K562 (cell line): ENCODE data around the gene DEPDC4. TPM values are rescaled to one million over a fixed set of nuclear protein-coding genes. Genes with fewer than 3 reads are reported as not detected.
A peak's percentile ranks its signal among the peaks of the same experiment; 100 is the strongest.

ENCODE experiments used
- BHLHE40 ChIP-seq: IDR thresholded peaks from 2 replicates; pipeline ENCODE4 v1.6.1; 2011; ENCODE audit warnings: low read length, improper control_type of control experiment
- DIDO1 ChIP-seq: fragments of 450-650 bp; IDR thresholded peaks from 2 replicates; pipeline ENCODE4 v1.6.1; 2016; ENCODE audit warnings: low read depth, missing biosample characterization, missing genetic modification characterization
- GTF2E2 ChIP-seq: fragments of 200-800 bp; sonication (Bioruptor generic); IDR thresholded peaks from 2 replicates; pipeline ENCODE4 v1.6.1; 2016; ENCODE audit warnings: missing genetic modification characterization, missing compliant biosample characterization
- RBBP5 ChIP-seq: fragments of 200-600 bp; sonication (generic); IDR thresholded peaks from 2 replicates; pipeline ENCODE4 v1.6.1; 2012; ENCODE audit warnings: borderline replicate concordance, mild to moderate bottlenecking, low read length, control low read depth, inconsistent platforms; ENCODE audit not compliant: insufficient read depth, poor library complexity, severe bottlenecking
- TAF7 ChIP-seq: fragments of 450-650 bp; IDR thresholded peaks from 2 replicates; pipeline ENCODE4 v1.6.1; 2016; ENCODE audit warnings: missing genetic modification characterization, missing compliant biosample characterization
- polyA plus RNA-seq, 8 experiments: library from polyadenylated mRNA; depleted of rRNA in 4 of 8; stranded (reverse) in 5 of 8; unstranded in 3 of 8; fragments of >200 nt; fragmentation: Nextera tagmentation in 2 of 8; fragmentation: Illumina TruSeq in 1 of 8; extraction: Ambion mirVana in 2 of 8; extraction: Trizol in 1 of 8; gene quantifications; 2 replicates each; pipeline versions ENCODE4 v1.2.1 to v1.2.3, GENCODE V29; 2011 to 2014; ENCODE audit warnings: inconsistent platforms in 1 of 8, missing spikeins in 1 of 8
- total RNA-seq, 7 experiments: library from RNA; depleted of rRNA in 6 of 7; stranded (reverse); fragments of >200 nt in 6 of 7; fragmentation: Illumina TruSeq in 2 of 7; extraction: Trizol in 2 of 7; gene quantifications; 2 replicates each; pipeline versions ENCODE4 v1.2.1 to v1.2.3, GENCODE V29; 2011 to 2021; ENCODE audit warnings: low replicate concordance in 1 of 7
- TF ChIP-seq, protein P1 (sequence below), 2 experiments: fragments of 150-350 bp in 1 of 2; IDR thresholded peaks; 2 replicates each; pipeline ENCODE4 v1.6.1; 2012 to 2016; ENCODE audit warnings: low read depth in 2 of 2, low read length in 2 of 2, mild to moderate bottlenecking in 1 of 2, moderate library complexity in 1 of 2
- TF ChIP-seq, protein P2 (sequence below): sonication (generic); formaldehyde crosslinking; IDR thresholded peaks from 2 replicates; pipeline ENCODE4 v1.8.0; 2022; ENCODE audit warnings: mild to moderate bottlenecking, missing genetic modification reagents
- TF ChIP-seq, protein P3 (sequence below), 3 experiments: fragments of 200-800 bp in 1 of 3; fragments of 250-450 bp in 1 of 3; fragments of 450-650 bp in 1 of 3; sonication (Bioruptor Pico) in 1 of 3; sonication (Bioruptor generic) in 1 of 3; formaldehyde crosslinking in 1 of 3; IDR thresholded peaks; 2 replicates each; pipeline versions ENCODE4 v1.6.1 to v1.8.0; 2016 to 2022; ENCODE audit warnings: mild to moderate bottlenecking in 2 of 3, missing genetic modification characterization in 2 of 3, missing compliant biosample characterization in 1 of 3, moderate library complexity in 1 of 3
- TF ChIP-seq, protein P4 (sequence below): fragments of 450-650 bp; IDR thresholded peaks from 2 replicates; pipeline ENCODE4 v1.6.1; 2016; ENCODE audit warnings: borderline replicate concordance

DEPDC4 gene
- total and polyA plus RNA-seq, 9 of the 15 experiments (the other 6 are each of a cell fraction or from before 2014, with no cell fraction given): 3.6 to 13.2 (median 7.4) TPM

DNA sequence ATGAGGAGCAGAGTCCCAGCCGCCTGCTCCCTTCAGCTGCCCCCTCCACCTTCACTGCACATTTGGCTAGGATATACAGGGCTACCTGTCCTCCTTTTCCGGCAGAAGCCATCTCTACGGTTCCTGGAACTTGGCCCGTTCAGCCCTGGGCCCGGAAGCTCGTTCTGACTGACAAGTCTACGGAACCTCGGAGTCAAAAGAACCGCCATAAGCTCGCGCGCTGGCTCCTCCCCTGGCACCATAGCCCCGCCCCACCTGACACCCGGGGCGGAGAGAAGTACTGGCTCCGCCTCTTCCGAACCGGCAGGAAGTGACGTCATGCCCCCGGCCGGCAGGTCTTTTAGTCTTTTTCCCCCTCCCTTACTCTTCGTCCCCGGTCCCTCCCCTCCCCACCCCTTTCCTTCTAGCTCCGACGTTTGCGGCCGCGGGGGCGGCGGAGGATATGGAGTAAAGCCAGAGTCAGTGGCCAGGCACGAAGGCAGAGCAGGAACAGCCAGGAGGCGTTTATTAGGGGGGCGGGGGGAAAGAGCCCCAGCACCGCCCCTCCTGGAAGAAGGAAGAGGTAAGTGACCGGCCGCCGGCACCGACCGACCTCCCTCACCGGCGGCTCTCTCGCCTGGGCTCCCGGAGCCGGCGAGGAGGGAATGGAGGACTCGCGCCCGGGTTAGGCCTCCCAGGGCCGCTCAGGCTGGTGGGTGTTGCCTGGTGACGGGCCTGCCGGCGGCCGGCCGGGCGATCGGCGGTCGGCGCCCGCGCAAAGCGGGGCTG, at the start of gene DEPDC4, which contains the start of gene SCYL2 (continued):
- TF ChIP-seq, protein P1, sequence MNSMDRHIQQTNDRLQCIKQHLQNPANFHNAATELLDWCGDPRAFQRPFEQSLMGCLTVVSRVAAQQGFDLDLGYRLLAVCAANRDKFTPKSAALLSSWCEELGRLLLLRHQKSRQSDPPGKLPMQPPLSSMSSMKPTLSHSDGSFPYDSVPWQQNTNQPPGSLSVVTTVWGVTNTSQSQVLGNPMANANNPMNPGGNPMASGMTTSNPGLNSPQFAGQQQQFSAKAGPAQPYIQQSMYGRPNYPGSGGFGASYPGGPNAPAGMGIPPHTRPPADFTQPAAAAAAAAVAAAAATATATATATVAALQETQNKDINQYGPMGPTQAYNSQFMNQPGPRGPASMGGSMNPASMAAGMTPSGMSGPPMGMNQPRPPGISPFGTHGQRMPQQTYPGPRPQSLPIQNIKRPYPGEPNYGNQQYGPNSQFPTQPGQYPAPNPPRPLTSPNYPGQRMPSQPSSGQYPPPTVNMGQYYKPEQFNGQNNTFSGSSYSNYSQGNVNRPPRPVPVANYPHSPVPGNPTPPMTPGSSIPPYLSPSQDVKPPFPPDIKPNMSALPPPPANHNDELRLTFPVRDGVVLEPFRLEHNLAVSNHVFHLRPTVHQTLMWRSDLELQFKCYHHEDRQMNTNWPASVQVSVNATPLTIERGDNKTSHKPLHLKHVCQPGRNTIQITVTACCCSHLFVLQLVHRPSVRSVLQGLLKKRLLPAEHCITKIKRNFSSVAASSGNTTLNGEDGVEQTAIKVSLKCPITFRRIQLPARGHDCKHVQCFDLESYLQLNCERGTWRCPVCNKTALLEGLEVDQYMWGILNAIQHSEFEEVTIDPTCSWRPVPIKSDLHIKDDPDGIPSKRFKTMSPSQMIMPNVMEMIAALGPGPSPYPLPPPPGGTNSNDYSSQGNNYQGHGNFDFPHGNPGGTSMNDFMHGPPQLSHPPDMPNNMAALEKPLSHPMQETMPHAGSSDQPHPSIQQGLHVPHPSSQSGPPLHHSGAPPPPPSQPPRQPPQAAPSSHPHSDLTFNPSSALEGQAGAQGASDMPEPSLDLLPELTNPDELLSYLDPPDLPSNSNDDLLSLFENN (IDR thresholded peaks at IDR 0.05; ENCODE audit: low read depth in 2 of 2, low read length in 2 of 2): 0 out of 4 replicates have a peak, but pooled peaks of 1 of the 2 experiments have one; percentile 59
- TF ChIP-seq DIDO1 (tag) (no peak), BHLHE40 (no peak), RBBP5 (peak; percentile 94), GTF2E2 (tag) (peak; percentile 81; the same call in 1 of the 2 replicates), TAF7 (tag) (peak; percentile 61)
- TF ChIP-seq, protein P2, sequence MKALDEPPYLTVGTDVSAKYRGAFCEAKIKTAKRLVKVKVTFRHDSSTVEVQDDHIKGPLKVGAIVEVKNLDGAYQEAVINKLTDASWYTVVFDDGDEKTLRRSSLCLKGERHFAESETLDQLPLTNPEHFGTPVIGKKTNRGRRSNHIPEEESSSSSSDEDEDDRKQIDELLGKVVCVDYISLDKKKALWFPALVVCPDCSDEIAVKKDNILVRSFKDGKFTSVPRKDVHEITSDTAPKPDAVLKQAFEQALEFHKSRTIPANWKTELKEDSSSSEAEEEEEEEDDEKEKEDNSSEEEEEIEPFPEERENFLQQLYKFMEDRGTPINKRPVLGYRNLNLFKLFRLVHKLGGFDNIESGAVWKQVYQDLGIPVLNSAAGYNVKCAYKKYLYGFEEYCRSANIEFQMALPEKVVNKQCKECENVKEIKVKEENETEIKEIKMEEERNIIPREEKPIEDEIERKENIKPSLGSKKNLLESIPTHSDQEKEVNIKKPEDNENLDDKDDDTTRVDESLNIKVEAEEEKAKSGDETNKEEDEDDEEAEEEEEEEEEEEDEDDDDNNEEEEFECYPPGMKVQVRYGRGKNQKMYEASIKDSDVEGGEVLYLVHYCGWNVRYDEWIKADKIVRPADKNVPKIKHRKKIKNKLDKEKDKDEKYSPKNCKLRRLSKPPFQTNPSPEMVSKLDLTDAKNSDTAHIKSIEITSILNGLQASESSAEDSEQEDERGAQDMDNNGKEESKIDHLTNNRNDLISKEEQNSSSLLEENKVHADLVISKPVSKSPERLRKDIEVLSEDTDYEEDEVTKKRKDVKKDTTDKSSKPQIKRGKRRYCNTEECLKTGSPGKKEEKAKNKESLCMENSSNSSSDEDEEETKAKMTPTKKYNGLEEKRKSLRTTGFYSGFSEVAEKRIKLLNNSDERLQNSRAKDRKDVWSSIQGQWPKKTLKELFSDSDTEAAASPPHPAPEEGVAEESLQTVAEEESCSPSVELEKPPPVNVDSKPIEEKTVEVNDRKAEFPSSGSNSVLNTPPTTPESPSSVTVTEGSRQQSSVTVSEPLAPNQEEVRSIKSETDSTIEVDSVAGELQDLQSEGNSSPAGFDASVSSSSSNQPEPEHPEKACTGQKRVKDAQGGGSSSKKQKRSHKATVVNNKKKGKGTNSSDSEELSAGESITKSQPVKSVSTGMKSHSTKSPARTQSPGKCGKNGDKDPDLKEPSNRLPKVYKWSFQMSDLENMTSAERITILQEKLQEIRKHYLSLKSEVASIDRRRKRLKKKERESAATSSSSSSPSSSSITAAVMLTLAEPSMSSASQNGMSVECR (CRISPR knock-in tag): no peak
- TF ChIP-seq, protein P3, sequence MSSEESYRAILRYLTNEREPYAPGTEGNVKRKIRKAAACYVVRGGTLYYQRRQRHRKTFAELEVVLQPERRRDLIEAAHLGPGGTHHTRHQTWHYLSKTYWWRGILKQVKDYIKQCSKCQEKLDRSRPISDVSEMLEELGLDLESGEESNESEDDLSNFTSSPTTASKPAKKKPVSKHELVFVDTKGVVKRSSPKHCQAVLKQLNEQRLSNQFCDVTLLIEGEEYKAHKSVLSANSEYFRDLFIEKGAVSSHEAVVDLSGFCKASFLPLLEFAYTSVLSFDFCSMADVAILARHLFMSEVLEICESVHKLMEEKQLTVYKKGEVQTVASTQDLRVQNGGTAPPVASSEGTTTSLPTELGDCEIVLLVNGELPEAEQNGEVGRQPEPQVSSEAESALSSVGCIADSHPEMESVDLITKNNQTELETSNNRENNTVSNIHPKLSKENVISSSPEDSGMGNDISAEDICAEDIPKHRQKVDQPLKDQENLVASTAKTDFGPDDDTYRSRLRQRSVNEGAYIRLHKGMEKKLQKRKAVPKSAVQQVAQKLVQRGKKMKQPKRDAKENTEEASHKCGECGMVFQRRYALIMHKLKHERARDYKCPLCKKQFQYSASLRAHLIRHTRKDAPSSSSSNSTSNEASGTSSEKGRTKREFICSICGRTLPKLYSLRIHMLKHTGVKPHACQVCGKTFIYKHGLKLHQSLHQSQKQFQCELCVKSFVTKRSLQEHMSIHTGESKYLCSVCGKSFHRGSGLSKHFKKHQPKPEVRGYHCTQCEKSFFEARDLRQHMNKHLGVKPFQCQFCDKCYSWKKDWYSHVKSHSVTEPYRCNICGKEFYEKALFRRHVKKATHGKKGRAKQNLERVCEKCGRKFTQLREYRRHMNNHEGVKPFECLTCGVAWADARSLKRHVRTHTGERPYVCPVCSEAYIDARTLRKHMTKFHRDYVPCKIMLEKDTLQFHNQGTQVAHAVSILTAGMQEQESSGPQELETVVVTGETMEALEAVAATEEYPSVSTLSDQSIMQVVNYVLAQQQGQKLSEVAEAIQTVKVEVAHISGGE (CRISPR knock-in tag; IDR thresholded peaks at IDR 0.05): peak in 1 of 3 experiments; percentile 73; a peak in 2 of 6 replicates
- TF ChIP-seq, protein P4, sequence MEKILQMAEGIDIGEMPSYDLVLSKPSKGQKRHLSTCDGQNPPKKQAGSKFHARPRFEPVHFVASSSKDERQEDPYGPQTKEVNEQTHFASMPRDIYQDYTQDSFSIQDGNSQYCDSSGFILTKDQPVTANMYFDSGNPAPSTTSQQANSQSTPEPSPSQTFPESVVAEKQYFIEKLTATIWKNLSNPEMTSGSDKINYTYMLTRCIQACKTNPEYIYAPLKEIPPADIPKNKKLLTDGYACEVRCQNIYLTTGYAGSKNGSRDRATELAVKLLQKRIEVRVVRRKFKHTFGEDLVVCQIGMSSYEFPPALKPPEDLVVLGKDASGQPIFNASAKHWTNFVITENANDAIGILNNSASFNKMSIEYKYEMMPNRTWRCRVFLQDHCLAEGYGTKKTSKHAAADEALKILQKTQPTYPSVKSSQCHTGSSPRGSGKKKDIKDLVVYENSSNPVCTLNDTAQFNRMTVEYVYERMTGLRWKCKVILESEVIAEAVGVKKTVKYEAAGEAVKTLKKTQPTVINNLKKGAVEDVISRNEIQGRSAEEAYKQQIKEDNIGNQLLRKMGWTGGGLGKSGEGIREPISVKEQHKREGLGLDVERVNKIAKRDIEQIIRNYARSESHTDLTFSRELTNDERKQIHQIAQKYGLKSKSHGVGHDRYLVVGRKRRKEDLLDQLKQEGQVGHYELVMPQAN: no peak
